ENCODE measurements around the gene ZNF808. TPM values are rescaled to one million over a fixed set of nuclear protein-coding genes. Genes with fewer than 3 reads are reported as not detected.

ZNF808 gene
- total and polyA plus RNA-seq, 3 donors from 2014 or later: 10.0 to 31.5 (median 28.4) TPM

DNA sequence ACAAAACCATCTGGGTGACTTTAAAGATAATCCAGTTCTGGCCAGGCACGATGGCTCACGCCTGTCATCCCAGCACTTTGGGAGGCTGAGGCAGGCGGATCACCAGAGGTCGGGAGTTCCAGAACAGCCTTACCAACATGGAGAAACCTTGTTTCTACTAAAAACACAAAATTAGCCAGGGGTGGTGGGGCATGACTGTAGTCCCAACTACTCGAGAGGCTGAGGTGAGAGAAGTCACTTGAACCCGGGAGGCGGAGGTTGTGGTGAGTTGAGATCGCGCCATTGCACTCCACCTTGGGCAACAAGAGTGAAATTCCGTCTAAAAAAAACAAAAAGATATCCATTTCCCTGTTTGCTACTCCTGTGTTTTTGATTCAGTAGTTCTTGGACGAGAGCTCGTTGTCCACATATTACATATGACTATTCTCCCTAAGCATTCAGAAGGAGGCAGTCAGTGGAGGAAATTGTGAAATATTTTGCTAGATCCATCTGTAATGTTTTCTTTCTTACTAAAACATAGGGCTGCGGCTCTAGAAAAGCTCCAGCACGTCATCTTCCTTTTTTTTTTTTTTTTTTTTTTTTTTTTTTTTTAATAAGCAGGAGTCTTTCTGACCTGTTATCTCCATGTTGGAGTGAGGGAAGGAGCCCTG, 76.2 kb downstream of the ZNF808 start:
- Histone ChIP-seq H3K27ac (no peak overlapping the region), H3K27me3 (no peaks in the 10 kb centered on the region), H3K4me1 (peaks cover 14% of the 10 kb centered on the region), H3K9me3 (no peaks in the 10 kb centered on the region), H3K36me3 (ENCODE audit: low read depth, missing control alignments) (no peaks in the 10 kb centered on the region), H3K4me3 (no peak overlapping the region)
- TF ChIP-seq POLR2A (IDR thresholded peaks at IDR 0.05): no peak
- TF ChIP-seq, protein P1, sequence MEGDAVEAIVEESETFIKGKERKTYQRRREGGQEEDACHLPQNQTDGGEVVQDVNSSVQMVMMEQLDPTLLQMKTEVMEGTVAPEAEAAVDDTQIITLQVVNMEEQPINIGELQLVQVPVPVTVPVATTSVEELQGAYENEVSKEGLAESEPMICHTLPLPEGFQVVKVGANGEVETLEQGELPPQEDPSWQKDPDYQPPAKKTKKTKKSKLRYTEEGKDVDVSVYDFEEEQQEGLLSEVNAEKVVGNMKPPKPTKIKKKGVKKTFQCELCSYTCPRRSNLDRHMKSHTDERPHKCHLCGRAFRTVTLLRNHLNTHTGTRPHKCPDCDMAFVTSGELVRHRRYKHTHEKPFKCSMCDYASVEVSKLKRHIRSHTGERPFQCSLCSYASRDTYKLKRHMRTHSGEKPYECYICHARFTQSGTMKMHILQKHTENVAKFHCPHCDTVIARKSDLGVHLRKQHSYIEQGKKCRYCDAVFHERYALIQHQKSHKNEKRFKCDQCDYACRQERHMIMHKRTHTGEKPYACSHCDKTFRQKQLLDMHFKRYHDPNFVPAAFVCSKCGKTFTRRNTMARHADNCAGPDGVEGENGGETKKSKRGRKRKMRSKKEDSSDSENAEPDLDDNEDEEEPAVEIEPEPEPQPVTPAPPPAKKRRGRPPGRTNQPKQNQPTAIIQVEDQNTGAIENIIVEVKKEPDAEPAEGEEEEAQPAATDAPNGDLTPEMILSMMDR (IDR thresholded peaks at IDR 0.05): no peak
- WGBS, 2 donors: 87 to 88% methylated on average over 14 of the region's 14 CpGs
- intact Hi-C loops (cut with DNase I; ENCODE audit: low total_unique reads): no loop called here
- DNase-seq: no peak

Small RNA genes lying within 50 kb of the gene (small RNA-seq; reads per million reads assigned to genes)
- gene RPL39P34: 0 reads per million in 2 donors

Other genes starting within 250 kb of the ZNF808 start
- gene ZNF480, start 230.5 kb upstream of the ZNF808 start, total RNA-seq: 1 to 10 TPM; 4.3 to 4.6 TPM
- gene ZNF480, start 230.5 kb upstream of the ZNF808 start, polyA plus RNA-seq (ENCODE audit: insufficient read depth, low read depth, low replicate concordance): 3.3 TPM
- gene ZNF610, start 191.4 kb upstream of the ZNF808 start, total RNA-seq: 10 to 100 TPM; 11.1 to 21.5 TPM
- gene ZNF610, start 191.4 kb upstream of the ZNF808 start, polyA plus RNA-seq (ENCODE audit: insufficient read depth, low read depth, low replicate concordance): 16.6 TPM
- 10 to 100 TPM; 22.1 to 27.6 TPM for gene ZNF880, start 157.7 kb upstream of the ZNF808 start, total RNA-seq
- gene ZNF880, start 157.7 kb upstream of the ZNF808 start, polyA plus RNA-seq (ENCODE audit: insufficient read depth, low read depth, low replicate concordance): 13.8 TPM
- gene ZNF528, start 129.8 kb upstream of the ZNF808 start, total RNA-seq: 10 to 100 TPM; 53.7 to 55.4 TPM
- 31.6 TPM for gene ZNF528, start 129.8 kb upstream of the ZNF808 start, polyA plus RNA-seq (ENCODE audit: insufficient read depth, low read depth, low replicate concordance)
- gene ZNF534, start 98.5 kb upstream of the ZNF808 start, total RNA-seq: 1 to 10 TPM; 3.7 to 8.3 TPM
- gene ZNF534, start 98.5 kb upstream of the ZNF808 start, polyA plus RNA-seq (ENCODE audit: insufficient read depth, low read depth, low replicate concordance): 2.1 TPM
- 10 to 100 TPM; 18.0 to 23.1 TPM for gene ZNF578, start 74.1 kb upstream of the ZNF808 start, total RNA-seq
- 12.2 TPM for gene ZNF578, start 74.1 kb upstream of the ZNF808 start, polyA plus RNA-seq (ENCODE audit: insufficient read depth, low read depth, low replicate concordance)
- gene ZNF701, start 42.6 kb downstream of the ZNF808 start, total RNA-seq: 10 to 100 TPM; 21.3 to 22.4 TPM
- 8.9 TPM for gene ZNF701, start 42.6 kb downstream of the ZNF808 start, polyA plus RNA-seq (ENCODE audit: insufficient read depth, low read depth, low replicate concordance)
- gene ZNF83, start 110.7 kb downstream of the ZNF808 start, total RNA-seq: 10 to 100 TPM; 50.8 to 61.1 TPM
- 28.6 TPM for gene ZNF83, start 110.7 kb downstream of the ZNF808 start, polyA plus RNA-seq (ENCODE audit: insufficient read depth, low read depth, low replicate concordance)
- gene ZNF611, start 207.4 kb downstream of the ZNF808 start, total RNA-seq: 10 to 100 TPM; 17.8 to 26.8 TPM
- 7.9 TPM for gene ZNF611, start 207.4 kb downstream of the ZNF808 start, polyA plus RNA-seq (ENCODE audit: insufficient read depth, low read depth, low replicate concordance)